Bronchial epithelial cell (primary cell): Measurements from ENCODE around the gene COL4A4. TPM values are rescaled to one million over a fixed set of nuclear protein-coding genes. Genes with fewer than 3 reads are reported as not detected.

Source experiments
- DNase-seq: peaks from one replicate; pipeline ENCODE4 v3.0.0-alpha.2; 2010; ENCODE audit warnings: low read depth
- FAIRE-seq: peaks from 2 replicates; lab custom pipeline; 2011; peaks lifted over from hg19 to GRCh38; lab: Jason Lieb, UNC
- H3K27me3 ChIP-seq: 2 replicates; pipeline ENCODE4 v1.5.1; 2011; ENCODE audit warnings: low read length; ENCODE audit not compliant: control insufficient read depth, insufficient read depth
- H3K36me3 ChIP-seq: 2 replicates; pipeline ENCODE4 v1.5.1; 2011; ENCODE audit warnings: low read length; ENCODE audit not compliant: control insufficient read depth, insufficient read depth
- H3K4me3 ChIP-seq: 2 replicates; pipeline ENCODE4 v1.5.1; 2011; ENCODE audit warnings: mild to moderate bottlenecking, low read depth, low read length, control low read depth
- CTCF ChIP-seq: IDR thresholded peaks from 2 replicates; pipeline ENCODE4 v1.5.1; 2011; ENCODE audit warnings: mild to moderate bottlenecking, moderate library complexity, low read length, control low read depth, inconsistent platforms; ENCODE audit not compliant: insufficient read depth, severe bottlenecking
- total RNA-seq: library from RNA; depleted of rRNA; stranded (reverse); fragments of >200 nt; gene quantifications from 2 replicates; pipeline ENCODE4 v1.2.1, GENCODE V29; 2014

The COL4A4 gene
- total RNA-seq, 1 donor from 2014 or later: under 0.01 TPM

GRCh38 chr2:227043981-227044380, 120.0 kb downstream of the COL4A4 start:
- Histone ChIP-seq H3K4me3 (no peak overlapping the region), H3K36me3 (no peaks in the 10 kb centered on the region), H3K27me3 (no peaks in the 10 kb centered on the region)
- no peak for TF ChIP-seq CTCF
- FAIRE-seq (no peak), DNase-seq (no peak)

GRCh38 chr2:227038550-227039189, 125.3 kb downstream of the COL4A4 start:
- DNase-seq (no peak), FAIRE-seq (no peak)
- Histone ChIP-seq H3K36me3 (no peaks in the 10 kb centered on the region), H3K27me3 (no peaks in the 10 kb centered on the region), H3K4me3 (no peak overlapping the region)
- no peak for TF ChIP-seq CTCF

GRCh38 chr2:227036527-227036926, 127.5 kb downstream of the COL4A4 start:
- H3K36me3 ChIP-seq: no peaks in the 10 kb centered on the region
- no peak for FAIRE-seq
- H3K4me3 ChIP-seq: no peak overlapping the region
- H3K27me3 ChIP-seq: no peaks in the 10 kb centered on the region
- no peak for TF ChIP-seq CTCF
- DNase-seq: no peak

GRCh38 chr2:227035711-227036367, 128.2 kb downstream of the COL4A4 start:
- Histone ChIP-seq H3K27me3 (no peaks in the 10 kb centered on the region), H3K36me3 (no peaks in the 10 kb centered on the region), H3K4me3 (no peak overlapping the region)
- TF ChIP-seq CTCF: no peak
- FAIRE-seq: no peak
- no peak for DNase-seq

GRCh38 chr2:227033471-227034148, 130.4 kb downstream of the COL4A4 start:
- no peaks in the 10 kb centered on the region for H3K36me3 ChIP-seq
- FAIRE-seq: no peak
- no peaks in the 10 kb centered on the region for H3K27me3 ChIP-seq
- peak; percentile 12 for DNase-seq
- TF ChIP-seq CTCF: peak; percentile 83
- H3K4me3 ChIP-seq: no peak overlapping the region
